Parathyroid adenoma (tissue), 2 donors: ENCODE results near the gene LRRC59.

ENCODE experiments used
- H2AFZ ChIP-seq: fragments of 300-600 bp; sonication (generic); one replicate; pipeline ENCODE4 v1.7.0; 2017; ENCODE audit warnings: antibody characterized with exemption, mild to moderate bottlenecking
- H3K27ac ChIP-seq: fragments of 300-600 bp; sonication (generic); one replicate; pipeline ENCODE4 v1.7.0; 2017
- H3K27me3 ChIP-seq: fragments of 300-600 bp; sonication (generic); one replicate; pipeline ENCODE4 v1.7.0; 2017; ENCODE audit warnings: low read length; ENCODE audit not compliant: control insufficient read depth, insufficient read depth
- H3K36me3 ChIP-seq: fragments of 300-600 bp; sonication (generic); one replicate; pipeline ENCODE4 v1.7.0; 2017; ENCODE audit warnings: low read length; ENCODE audit not compliant: control insufficient read depth, insufficient read depth
- H3K4me1 ChIP-seq: fragments of 300-600 bp; sonication (generic); one replicate; pipeline ENCODE4 v1.7.0; 2017; ENCODE audit warnings: control low read depth
- H3K4me2 ChIP-seq: fragments of 300-600 bp; sonication (generic); one replicate; pipeline ENCODE4 v1.7.0; 2017; ENCODE audit warnings: low read length
- H3K4me3 ChIP-seq: fragments of 300-600 bp; sonication (generic); one replicate; pipeline ENCODE4 v1.7.0; 2017; ENCODE audit warnings: low read depth, low read length
- H3K79me2 ChIP-seq: fragments of 300-600 bp; sonication (generic); one replicate; pipeline ENCODE4 v1.7.0; 2017; ENCODE audit warnings: control low read depth
- H3K9ac ChIP-seq: fragments of 300-600 bp; sonication (generic); one replicate; pipeline ENCODE4 v1.7.0; 2017; ENCODE audit warnings: mild to moderate bottlenecking
- H3K9me3 ChIP-seq: fragments of 300-600 bp; sonication (generic); one replicate; pipeline ENCODE4 v1.7.0; 2017; ENCODE audit warnings: low read length; ENCODE audit not compliant: control insufficient read depth
- CTCF ChIP-seq: fragments of 300-600 bp; sonication (generic); IDR thresholded peaks from one replicate; pipeline ENCODE4 v1.7.0; 2017; ENCODE audit warnings: antibody characterized with exemption, mild to moderate bottlenecking
- donor health status: primary hyperparathyroidism.

LRRC59 gene

DNA sequence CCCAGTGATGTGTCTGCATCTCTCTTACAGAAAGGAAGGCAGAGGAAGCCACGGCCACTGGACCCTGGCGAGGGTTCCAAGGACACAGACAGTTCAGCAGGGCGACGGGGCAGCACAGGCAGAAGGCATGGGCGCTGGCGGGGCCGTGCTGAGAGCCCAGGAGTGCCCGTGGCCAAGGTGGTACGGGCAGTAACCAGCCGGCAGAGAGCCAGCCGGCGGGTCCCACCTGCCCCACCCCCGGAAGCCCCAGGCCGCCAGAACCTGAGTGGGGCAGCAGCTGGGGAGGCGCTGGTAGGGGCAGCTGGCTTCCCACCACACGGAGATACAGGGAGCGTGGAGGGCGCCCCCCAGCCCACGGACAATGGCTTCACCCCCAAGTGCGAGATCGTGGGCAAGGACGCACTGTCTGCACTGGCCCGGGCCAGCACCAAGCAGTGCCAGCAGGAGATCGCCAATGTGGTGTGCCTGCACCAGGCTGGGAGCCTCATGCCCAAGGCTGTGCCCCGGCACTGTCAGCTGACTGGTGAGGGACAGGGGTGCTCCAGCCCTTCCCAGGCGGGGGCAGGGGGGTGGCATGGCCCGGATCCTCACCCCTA lies 43.6 kb downstream of the LRRC59 start:
- H3K36me3 ChIP-seq, result no peaks in the 10 kb centered on the region

GRCh38 chr17:50352693-50353599 lies 44.4 kb downstream of the LRRC59 start:
- Histone ChIP-seq H3K36me3 (no peaks in the 10 kb centered on the region), H3K4me1 (no peaks in the 10 kb centered on the region), H3K9ac (no peak overlapping the region), H3K27ac (no peak overlapping the region), H3K79me2 (peaks cover 5% of the 10 kb centered on the region), H2AFZ (no peak overlapping the region), H3K9me3 (no peaks in the 10 kb centered on the region), H3K27me3 (no peaks in the 10 kb centered on the region), H3K4me3 (no peak overlapping the region), H3K4me2 (no peak overlapping the region)
- TF ChIP-seq CTCF, result no peak

More for the DNA sequence above, 43.6 kb downstream of the LRRC59 start:
- H3K27me3 ChIP-seq, result no peaks in the 10 kb centered on the region
- H3K79me2 ChIP-seq, result peaks cover 3% of the 10 kb centered on the region
- H3K9me3 ChIP-seq, result no peaks in the 10 kb centered on the region
- no peak overlapping the region for H3K9ac ChIP-seq
- no peaks in the 10 kb centered on the region for H3K4me1 ChIP-seq
- H2AFZ ChIP-seq, result no peak overlapping the region
- H3K4me2 ChIP-seq, result no peak overlapping the region
- no peak for TF ChIP-seq CTCF
- H3K27ac ChIP-seq, result no peak overlapping the region
- H3K4me3 ChIP-seq, result no peak overlapping the region

GRCh38 chr17:50352072-50352692 lies 45.1 kb downstream of the LRRC59 start:
- H3K4me2 ChIP-seq, result no peak overlapping the region
- H3K4me1 ChIP-seq, result no peaks in the 10 kb centered on the region
- H3K9ac ChIP-seq, result no peak overlapping the region
- H3K27ac ChIP-seq, result no peak overlapping the region
- peaks cover 5% of the 10 kb centered on the region for H3K79me2 ChIP-seq
- no peak overlapping the region for H2AFZ ChIP-seq
- no peak for TF ChIP-seq CTCF
- H3K4me3 ChIP-seq, result no peak overlapping the region
- H3K9me3 ChIP-seq, result no peaks in the 10 kb centered on the region
- no peaks in the 10 kb centered on the region for H3K36me3 ChIP-seq
- no peaks in the 10 kb centered on the region for H3K27me3 ChIP-seq

GRCh38 chr17:50350733-50351132 lies 46.6 kb downstream of the LRRC59 start:
- no peaks in the 10 kb centered on the region for H3K9me3 ChIP-seq
- H2AFZ ChIP-seq, result no peak overlapping the region
- no peaks in the 10 kb centered on the region for H3K36me3 ChIP-seq
- H3K27ac ChIP-seq, result no peak overlapping the region
- no peak overlapping the region for H3K9ac ChIP-seq
- H3K27me3 ChIP-seq, result no peaks in the 10 kb centered on the region
- no peaks in the 10 kb centered on the region for H3K4me1 ChIP-seq
- H3K4me2 ChIP-seq, result no peak overlapping the region
- H3K79me2 ChIP-seq, result peaks cover 5% of the 10 kb centered on the region
- H3K4me3 ChIP-seq, result no peak overlapping the region
- TF ChIP-seq CTCF, result no peak
